ENCODE data around the gene PCK2. TPM values are rescaled to one million over a fixed set of nuclear protein-coding genes. Genes with fewer than 3 reads are reported as not detected.

Gene PCK2
- total and polyA plus RNA-seq, 4 experiments from 2014 or later = 11.0 to 21.4 (median 16.9) TPM

GRCh38 chr14:24130717-24131548 is 36.8 kb downstream of the PCK2 start:
- peaks cover 0 to 2% (median 0%) of the 10 kb centered on the region in 8 donors for H3K9me3 Mint-ChIP-seq
- Histone ChIP-seq H3K4me1 (ENCODE audit: insufficient read depth, low read length) (peaks cover 24% of the 10 kb centered on the region), H3K27me3 (ENCODE audit: insufficient read depth, low read length) (no peaks in the 10 kb centered on the region), H3K27ac (ENCODE audit: low read depth, low read length) (no peak overlapping the region), H3K4me3 (ENCODE audit: low read length in 2 of 2) (no peak overlapping the region), H3K9me3 (ENCODE audit: control insufficient read depth in 1 of 2, low read length in 2 of 2) (no peaks in the 10 kb centered on the region), H3K36me3 (ENCODE audit: insufficient read depth, low read length) (no peaks in the 10 kb centered on the region)
- POLR2A ChIA-PET (ENCODE audit: partially characterized antibody) = interaction anchor here (1.1 to 16.1 kb wide), 4 partner anchors 10 to 31 kb away, joined by 3 to 347 read pairs (median 13); partner anchors contain the start of genes DCAF11, EMC9, IRF9 and NRL
- H3K36me3 Mint-ChIP-seq = peaks cover 0 to 2% of the 10 kb centered on the region in 2 donors
- no peak for DNase-seq
- intact Hi-C loops (cut with micrococcal nuclease) = no loop called here
- H3K4me1 Mint-ChIP-seq = peaks cover 20 to 34% (median 25%) of the 10 kb centered on the region in 4 donors
- CTCF ChIA-PET (ENCODE audit: partially characterized antibody) = interaction anchor here (1.2 to 2.1 kb wide), 2 partner anchors 22 to 73 kb away, joined by 4 to 5 read pairs; no protein-coding TSS in a partner anchor
- peak overlapping the region in 6 of 7 donors; percentile 22 to 79 (median 64) for H3K27ac Mint-ChIP-seq
- no peaks in the 10 kb centered on the region for H3K27me3 Mint-ChIP-seq
- peak overlapping the region in 2 of 8 donors; percentile 10 to 48 for H3K4me3 Mint-ChIP-seq

GRCh38 chr14:24131549-24131966 is 37.4 kb downstream of the PCK2 start:
- ChIA-PET CTCF (ENCODE audit: partially characterized antibody) (interaction anchor here (1.2 to 2.6 kb wide), 3 partner anchors 16 to 74 kb away, joined by 4 to 15 read pairs (median 5); partner anchors contain the start of genes DCAF11 and NRL), POLR2A (ENCODE audit: partially characterized antibody) (interaction anchor here (0.6 to 16.1 kb wide), 6 partner anchors 10 to 322 kb away, joined by 3 to 347 read pairs (median 4); partner anchors contain the start of genes CARMIL3, DCAF11, EMC9 and IRF9)
- H3K36me3 Mint-ChIP-seq = peaks cover 0 to 3% of the 10 kb centered on the region in 2 donors
- H3K4me1 ChIP-seq (ENCODE audit: insufficient read depth, low read length) = peaks cover 25% of the 10 kb centered on the region
- intact Hi-C loops (cut with micrococcal nuclease) = no loop called here
- H3K9me3 ChIP-seq (ENCODE audit: control insufficient read depth in 1 of 2, low read length in 2 of 2) = no peaks in the 10 kb centered on the region
- peak overlapping the region in 3 of 8 donors; percentile 35 to 57 (median 51) for H3K4me3 Mint-ChIP-seq
- no peaks in the 10 kb centered on the region for H3K36me3 ChIP-seq (ENCODE audit: insufficient read depth, low read length)
- peak overlapping the region; percentile 84 to 96 (median 87) for H3K27ac Mint-ChIP-seq
- DNase-seq = no peak
- H3K9me3 Mint-ChIP-seq = peaks cover 0 to 2% (median 0%) of the 10 kb centered on the region in 8 donors
- H3K4me1 Mint-ChIP-seq = peaks cover 20 to 35% (median 26%) of the 10 kb centered on the region in 4 donors
- H3K27me3 ChIP-seq (ENCODE audit: insufficient read depth, low read length) = no peaks in the 10 kb centered on the region
- no peak overlapping the region for H3K27ac ChIP-seq (ENCODE audit: low read depth, low read length)
- no peaks in the 10 kb centered on the region for H3K27me3 Mint-ChIP-seq
- no peak overlapping the region for H3K4me3 ChIP-seq (ENCODE audit: low read length in 2 of 2)

- Mint-ChIP-seq H3K36me3 (peaks cover 2 to 9% of the 10 kb centered on the region in 2 donors), H3K27me3 (no peaks in the 10 kb centered on the region), H3K4me3 (peak overlapping the region; percentile 47 to 87 (median 60)), H3K9me3 (peaks cover 0 to 2% (median 0%) of the 10 kb centered on the region in 8 donors), H3K4me1 (peaks cover 25 to 41% (median 32%) of the 10 kb centered on the region in 4 donors), H3K27ac (peak overlapping the region; percentile 85 to 96 (median 90))
- H3K9me3 ChIP-seq (ENCODE audit: control insufficient read depth in 1 of 2, low read length in 2 of 2) = no peaks in the 10 kb centered on the region
- H3K4me1 ChIP-seq (ENCODE audit: insufficient read depth, low read length) = peaks cover 32% of the 10 kb centered on the region
- H3K27ac ChIP-seq (ENCODE audit: low read depth, low read length) = peak overlapping the region; percentile 41
- intact Hi-C loops (cut with micrococcal nuclease) = no loop called here
- ChIA-PET POLR2A (ENCODE audit: partially characterized antibody) (interaction anchor here (0.6 to 16.1 kb wide), 9 partner anchors 9 to 321 kb away, joined by 3 to 347 read pairs (median 5); partner anchors contain the start of genes CARMIL3, DCAF11, EMC9 and IPO4), CTCF (ENCODE audit: partially characterized antibody) (interaction anchor here (1.2 to 2.6 kb wide), 5 partner anchors 16 to 74 kb away, joined by 4 to 15 read pairs (median 4); partner anchors contain the start of genes DCAF11, IRF9 and NRL)
- no peak overlapping the region for H3K4me3 ChIP-seq (ENCODE audit: low read length in 2 of 2)
- peak in 4 of 5 donors; percentile 32 to 57 (median 34) for DNase-seq
- peaks cover 2% of the 10 kb centered on the region for H3K36me3 ChIP-seq (ENCODE audit: insufficient read depth, low read length)
- no peaks in the 10 kb centered on the region for H3K27me3 ChIP-seq (ENCODE audit: insufficient read depth, low read length)
Measured at GRCh38 chr14:24132061-24132685, 38.1 kb downstream of the PCK2 start.

GRCh38 chr14:24132976-24133375 is 38.9 kb downstream of the PCK2 start:
- Mint-ChIP-seq H3K4me1 (peaks cover 26 to 48% (median 35%) of the 10 kb centered on the region in 4 donors), H3K9me3 (peaks cover 0 to 2% (median 0%) of the 10 kb centered on the region in 8 donors), H3K36me3 (peaks cover 7 to 14% of the 10 kb centered on the region in 2 donors), H3K4me3 (peak overlapping the region in 4 of 8 donors; percentile 60 to 87 (median 63)), H3K27ac (peak overlapping the region; percentile 85 to 96 (median 90)), H3K27me3 (no peaks in the 10 kb centered on the region)
- DNase-seq = no peak
- no peaks in the 10 kb centered on the region for H3K9me3 ChIP-seq (ENCODE audit: control insufficient read depth in 1 of 2, low read length in 2 of 2)
- POLR2A ChIA-PET (ENCODE audit: partially characterized antibody) = interaction anchor here (1.0 to 16.1 kb wide), 7 partner anchors 8 to 81 kb away, joined by 4 to 347 read pairs (median 7); partner anchors contain the start of genes CARMIL3, DCAF11, EMC9 and IPO4
- no peak overlapping the region for H3K4me3 ChIP-seq (ENCODE audit: low read length in 2 of 2)
- H3K27me3 ChIP-seq (ENCODE audit: insufficient read depth, low read length) = no peaks in the 10 kb centered on the region
- peaks cover 40% of the 10 kb centered on the region for H3K4me1 ChIP-seq (ENCODE audit: insufficient read depth, low read length)
- CTCF ChIA-PET (ENCODE audit: partially characterized antibody) = interaction anchor here (1.2 to 6.4 kb wide), 5 partner anchors 17 to 43 kb away, joined by 4 to 53 read pairs (median 5); partner anchors contain the start of genes DCAF11, IRF9 and NRL
- peak overlapping the region; percentile 41 for H3K27ac ChIP-seq (ENCODE audit: low read depth, low read length)
- intact Hi-C loops (cut with micrococcal nuclease) = no loop called here
- peaks cover 10% of the 10 kb centered on the region for H3K36me3 ChIP-seq (ENCODE audit: insufficient read depth, low read length)

GRCh38 chr14:24133735-24134134 is 39.6 kb downstream of the PCK2 start:
- no peak for DNase-seq
- intact Hi-C loops (cut with micrococcal nuclease) = no loop called here
- Mint-ChIP-seq H3K4me3 (peak overlapping the region in 2 of 8 donors; percentile 8 to 46), H3K9me3 (peaks cover 0 to 4% (median 0%) of the 10 kb centered on the region in 8 donors), H3K27me3 (no peaks in the 10 kb centered on the region), H3K4me1 (peaks cover 29 to 56% (median 41%) of the 10 kb centered on the region in 4 donors), H3K27ac (no peak overlapping the region), H3K36me3 (peaks cover 11 to 22% of the 10 kb centered on the region in 2 donors)
- H3K9me3 ChIP-seq (ENCODE audit: control insufficient read depth in 1 of 2, low read length in 2 of 2) = no peaks in the 10 kb centered on the region
- H3K27me3 ChIP-seq (ENCODE audit: insufficient read depth, low read length) = no peaks in the 10 kb centered on the region
- H3K27ac ChIP-seq (ENCODE audit: low read depth, low read length) = no peak overlapping the region
- ChIA-PET CTCF (ENCODE audit: partially characterized antibody) (interaction anchor here (0.7 to 6.4 kb wide), 5 partner anchors 18 to 27 kb away, joined by 4 to 53 read pairs (median 5); partner anchors contain the start of genes DCAF11, IRF9 and NRL), POLR2A (ENCODE audit: partially characterized antibody) (interaction anchor here (0.7 to 16.1 kb wide), 5 partner anchors 13 to 61 kb away, joined by 3 to 347 read pairs (median 8); partner anchors contain the start of genes DCAF11, IPO4, NRL and PSME2)
- H3K4me3 ChIP-seq (ENCODE audit: low read length in 2 of 2) = no peak overlapping the region
- H3K36me3 ChIP-seq (ENCODE audit: insufficient read depth, low read length) = peaks cover 16% of the 10 kb centered on the region
- H3K4me1 ChIP-seq (ENCODE audit: insufficient read depth, low read length) = peaks cover 47% of the 10 kb centered on the region

- intact Hi-C loops (cut with micrococcal nuclease) = no loop called here
- H3K4me3 Mint-ChIP-seq = peak overlapping the region; percentile 87 to 94 (median 91)
- H3K9me3 Mint-ChIP-seq = peaks cover 0 to 4% (median 0%) of the 10 kb centered on the region in 8 donors
- POLR2A ChIA-PET (ENCODE audit: partially characterized antibody) = interaction anchor here (0.7 to 16.1 kb wide), 26 partner anchors 9 to 815 kb away, joined by 3 to 347 read pairs (median 11); partner anchors contain the start of genes CARMIL3, CBLN3, CHMP4A and DCAF11
- CTCF ChIA-PET (ENCODE audit: partially characterized antibody) = interaction anchor here (0.7 to 6.4 kb wide), 12 partner anchors 11 to 198 kb away, joined by 3 to 53 read pairs (median 4); partner anchors contain the start of genes CIDEB, DCAF11, IRF9 and NRL
- DNase-seq = no peak
- H3K4me1 ChIP-seq (ENCODE audit: insufficient read depth, low read length) = peaks cover 59% of the 10 kb centered on the region
- H3K4me1 Mint-ChIP-seq = peaks cover 37 to 70% (median 54%) of the 10 kb centered on the region in 4 donors
- H3K27me3 Mint-ChIP-seq = no peaks in the 10 kb centered on the region
- peak overlapping the region; percentile 11 to 87 for H3K4me3 ChIP-seq (ENCODE audit: low read length in 2 of 2)
- peaks cover 22% of the 10 kb centered on the region for H3K36me3 ChIP-seq (ENCODE audit: insufficient read depth, low read length)
- peaks cover 23 to 32% of the 10 kb centered on the region in 2 donors for H3K36me3 Mint-ChIP-seq
- H3K9me3 ChIP-seq (ENCODE audit: control insufficient read depth in 1 of 2, low read length in 2 of 2) = no peaks in the 10 kb centered on the region
- peak overlapping the region; percentile 84 for H3K27ac ChIP-seq (ENCODE audit: low read depth, low read length)
- peak overlapping the region; percentile 86 to 96 (median 94) for H3K27ac Mint-ChIP-seq
- H3K27me3 ChIP-seq (ENCODE audit: insufficient read depth, low read length) = no peaks in the 10 kb centered on the region
Measured at GRCh38 chr14:24135584-24135833, 41.4 kb downstream of the PCK2 start.

Measured in CD4-positive, alpha-beta memory T cell (primary cell).